GM12891 (cell line): ENCODE measurements around the gene CST1.

Experiments
- POLR2A ChIP-seq: IDR thresholded peaks from 2 replicates; pipeline ENCODE4 v1.6.1; 2011; ENCODE audit warnings: low read depth, low read length, control low read depth
- POLR2AphosphoS5 ChIP-seq: IDR thresholded peaks from 2 replicates; pipeline ENCODE4 v1.6.1; 2011; ENCODE audit warnings: low read depth, low read length, control low read depth
- POU2F2 ChIP-seq: IDR thresholded peaks from 2 replicates; pipeline ENCODE4 v1.6.1; 2011; ENCODE audit warnings: low read depth, mild to moderate bottlenecking, control low read depth, low read length, moderate library complexity
- SPI1 ChIP-seq: IDR thresholded peaks from 2 replicates; pipeline ENCODE4 v1.6.1; 2011; ENCODE audit warnings: low read depth, low read length, control low read depth
- TAF1 ChIP-seq: IDR thresholded peaks from 2 replicates; pipeline ENCODE4 v1.6.1; 2011; ENCODE audit warnings: low read depth, low read length, control low read depth

- TF ChIP-seq POLR2A (no peak), POLR2AphosphoS5 (no peak), TAF1 (no peak), SPI1 (no peak), POU2F2 (no peak)
These were observed 44.1 kb upstream of the CST1 start for GRCh38 chr20:23794841-23795240.
